ENCODE data around the gene TFAP2A. TPM values are rescaled to one million over a fixed set of nuclear protein-coding genes. Genes with fewer than 3 reads are reported as not detected.

Gene TFAP2A
- polyA plus RNA-seq, 1 donor from 2014 or later = 0.78 TPM

DNA sequence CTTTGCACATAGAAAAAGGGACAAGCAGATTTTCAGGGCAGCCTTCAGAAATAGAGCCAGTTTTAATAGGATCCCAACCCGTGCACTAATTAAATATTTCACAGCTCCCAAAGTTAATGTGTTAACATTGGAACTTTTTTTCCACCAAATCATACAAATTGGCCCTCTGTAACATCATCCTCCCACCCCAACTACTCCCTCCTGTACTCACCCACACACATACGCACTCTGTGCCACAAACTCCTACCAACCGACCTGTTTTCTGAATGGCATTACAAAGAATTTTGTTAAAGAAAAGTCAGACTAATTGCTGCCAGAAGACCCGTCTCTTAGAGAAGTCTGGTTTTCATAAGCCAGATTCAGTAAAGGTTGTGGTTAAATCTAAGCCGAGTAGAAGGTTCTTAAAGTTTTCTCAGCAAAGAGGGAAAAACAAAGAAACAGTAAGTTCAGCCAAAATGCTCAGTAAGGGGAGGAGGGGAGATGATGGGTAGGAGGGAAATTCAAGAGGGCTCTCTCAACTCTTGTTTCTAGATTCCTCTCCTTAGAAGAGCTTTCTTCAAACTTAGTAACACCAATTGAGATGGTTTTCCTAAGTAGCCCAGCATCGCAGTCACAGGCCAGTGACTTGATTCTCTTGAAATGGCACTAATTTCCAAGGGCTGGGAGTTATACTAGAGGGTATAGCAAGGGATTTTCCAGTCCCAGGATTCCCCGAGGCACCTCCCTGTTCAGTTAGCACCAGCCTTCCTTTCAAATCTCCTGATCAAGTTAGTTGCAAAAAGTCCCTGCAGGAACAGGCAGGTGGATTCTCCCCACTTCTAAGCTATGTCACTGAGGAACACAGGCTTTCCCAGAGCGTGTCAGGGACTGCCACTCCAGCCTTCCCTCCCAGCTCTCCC is 27.9 kb downstream of the TFAP2A start:
- no peaks in the 10 kb centered on the region for H3K9me2 ChIP-seq (ENCODE audit: insufficient read depth, low read length)
- H4K20me1 ChIP-seq (ENCODE audit: insufficient read depth) = no peaks in the 10 kb centered on the region
- no peak overlapping the region for H3K4me2 ChIP-seq (ENCODE audit: low read length)
- H3K36me3 ChIP-seq (ENCODE audit: insufficient read depth, low read length) = no peaks in the 10 kb centered on the region
- no peak overlapping the region for H3K4me3 ChIP-seq (ENCODE audit: low read length)
- H3F3A ChIP-seq (ENCODE audit: insufficient read depth, low read length, poor library complexity, severe bottlenecking) = no peaks in the 10 kb centered on the region
- no peak overlapping the region for H2AFZ ChIP-seq (ENCODE audit: low read depth, low read length)
- no peaks in the 10 kb centered on the region for H3K79me2 ChIP-seq (replicated peaks; ENCODE audit: insufficient read depth, low read length)
- TF ChIP-seq MXI1 (conservative IDR thresholded peaks at IDR 0.05; ENCODE audit: poor library complexity, severe bottlenecking) = no peak
- no peaks in the 10 kb centered on the region for H3K9me3 ChIP-seq (ENCODE audit: low read length)
- no peak overlapping the region for H3K27ac ChIP-seq (ENCODE audit: low read length)
- H3K9ac ChIP-seq (ENCODE audit: low read length) = no peak overlapping the region
- H3K27me3 ChIP-seq (ENCODE audit: insufficient read depth, low read depth, low read length) = peaks cover 100% of the 10 kb centered on the region

DNA sequence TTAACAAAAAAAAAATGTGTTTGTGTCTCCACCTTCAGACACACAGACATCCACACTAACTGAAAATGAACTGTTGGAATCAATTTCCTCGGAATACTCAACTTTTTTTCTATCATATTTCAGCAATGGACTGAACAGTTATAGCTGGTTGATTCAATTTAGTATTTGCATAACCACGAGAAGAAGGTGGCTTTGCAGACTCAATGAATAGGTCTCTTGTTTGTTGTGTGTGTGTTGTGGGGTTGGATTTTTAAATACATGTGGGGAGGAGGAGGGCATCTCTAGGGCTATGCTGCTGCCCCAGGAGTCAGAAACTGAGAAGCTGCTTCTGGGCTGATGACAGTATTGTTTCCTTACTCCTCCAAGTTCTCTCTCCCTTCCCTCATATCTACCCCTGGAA is 28.7 kb downstream of the TFAP2A start:
- H3K9me3 ChIP-seq (ENCODE audit: low read length) = no peaks in the 10 kb centered on the region
- H3K79me2 ChIP-seq (replicated peaks; ENCODE audit: insufficient read depth, low read length) = no peaks in the 10 kb centered on the region
- H3K4me2 ChIP-seq (ENCODE audit: low read length) = no peak overlapping the region
- H3K27me3 ChIP-seq (ENCODE audit: insufficient read depth, low read depth, low read length) = peaks cover 100% of the 10 kb centered on the region
- H4K20me1 ChIP-seq (ENCODE audit: insufficient read depth) = no peaks in the 10 kb centered on the region
- H3K9ac ChIP-seq (ENCODE audit: low read length) = no peak overlapping the region
- H3K9me2 ChIP-seq (ENCODE audit: insufficient read depth, low read length) = no peaks in the 10 kb centered on the region
- no peak for TF ChIP-seq POLR2AphosphoS5 (IDR thresholded peaks at IDR 0.05)
- no peak for TF ChIP-seq RAD21 (conservative IDR thresholded peaks at IDR 0.05)
- TF ChIP-seq SMC3 (conservative IDR thresholded peaks at IDR 0.05; ENCODE audit: poor library complexity) = no peak
- no peak for TF ChIP-seq MXI1 (conservative IDR thresholded peaks at IDR 0.05; ENCODE audit: poor library complexity, severe bottlenecking)
- TF ChIP-seq EP300 (conservative IDR thresholded peaks at IDR 0.05; ENCODE audit: poor library complexity, severe bottlenecking) = no peak
- TF ChIP-seq TAF1 (IDR thresholded peaks at IDR 0.05; ENCODE audit: low read depth) = no peak
- TF ChIP-seq, protein P1, sequence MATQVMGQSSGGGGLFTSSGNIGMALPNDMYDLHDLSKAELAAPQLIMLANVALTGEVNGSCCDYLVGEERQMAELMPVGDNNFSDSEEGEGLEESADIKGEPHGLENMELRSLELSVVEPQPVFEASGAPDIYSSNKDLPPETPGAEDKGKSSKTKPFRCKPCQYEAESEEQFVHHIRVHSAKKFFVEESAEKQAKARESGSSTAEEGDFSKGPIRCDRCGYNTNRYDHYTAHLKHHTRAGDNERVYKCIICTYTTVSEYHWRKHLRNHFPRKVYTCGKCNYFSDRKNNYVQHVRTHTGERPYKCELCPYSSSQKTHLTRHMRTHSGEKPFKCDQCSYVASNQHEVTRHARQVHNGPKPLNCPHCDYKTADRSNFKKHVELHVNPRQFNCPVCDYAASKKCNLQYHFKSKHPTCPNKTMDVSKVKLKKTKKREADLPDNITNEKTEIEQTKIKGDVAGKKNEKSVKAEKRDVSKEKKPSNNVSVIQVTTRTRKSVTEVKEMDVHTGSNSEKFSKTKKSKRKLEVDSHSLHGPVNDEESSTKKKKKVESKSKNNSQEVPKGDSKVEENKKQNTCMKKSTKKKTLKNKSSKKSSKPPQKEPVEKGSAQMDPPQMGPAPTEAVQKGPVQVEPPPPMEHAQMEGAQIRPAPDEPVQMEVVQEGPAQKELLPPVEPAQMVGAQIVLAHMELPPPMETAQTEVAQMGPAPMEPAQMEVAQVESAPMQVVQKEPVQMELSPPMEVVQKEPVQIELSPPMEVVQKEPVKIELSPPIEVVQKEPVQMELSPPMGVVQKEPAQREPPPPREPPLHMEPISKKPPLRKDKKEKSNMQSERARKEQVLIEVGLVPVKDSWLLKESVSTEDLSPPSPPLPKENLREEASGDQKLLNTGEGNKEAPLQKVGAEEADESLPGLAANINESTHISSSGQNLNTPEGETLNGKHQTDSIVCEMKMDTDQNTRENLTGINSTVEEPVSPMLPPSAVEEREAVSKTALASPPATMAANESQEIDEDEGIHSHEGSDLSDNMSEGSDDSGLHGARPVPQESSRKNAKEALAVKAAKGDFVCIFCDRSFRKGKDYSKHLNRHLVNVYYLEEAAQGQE (IDR thresholded peaks at IDR 0.05; ENCODE audit: borderline replicate concordance) = no peak
- TF ChIP-seq, protein P2, sequence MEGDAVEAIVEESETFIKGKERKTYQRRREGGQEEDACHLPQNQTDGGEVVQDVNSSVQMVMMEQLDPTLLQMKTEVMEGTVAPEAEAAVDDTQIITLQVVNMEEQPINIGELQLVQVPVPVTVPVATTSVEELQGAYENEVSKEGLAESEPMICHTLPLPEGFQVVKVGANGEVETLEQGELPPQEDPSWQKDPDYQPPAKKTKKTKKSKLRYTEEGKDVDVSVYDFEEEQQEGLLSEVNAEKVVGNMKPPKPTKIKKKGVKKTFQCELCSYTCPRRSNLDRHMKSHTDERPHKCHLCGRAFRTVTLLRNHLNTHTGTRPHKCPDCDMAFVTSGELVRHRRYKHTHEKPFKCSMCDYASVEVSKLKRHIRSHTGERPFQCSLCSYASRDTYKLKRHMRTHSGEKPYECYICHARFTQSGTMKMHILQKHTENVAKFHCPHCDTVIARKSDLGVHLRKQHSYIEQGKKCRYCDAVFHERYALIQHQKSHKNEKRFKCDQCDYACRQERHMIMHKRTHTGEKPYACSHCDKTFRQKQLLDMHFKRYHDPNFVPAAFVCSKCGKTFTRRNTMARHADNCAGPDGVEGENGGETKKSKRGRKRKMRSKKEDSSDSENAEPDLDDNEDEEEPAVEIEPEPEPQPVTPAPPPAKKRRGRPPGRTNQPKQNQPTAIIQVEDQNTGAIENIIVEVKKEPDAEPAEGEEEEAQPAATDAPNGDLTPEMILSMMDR (IDR thresholded peaks at IDR 0.05; ENCODE audit: poor library complexity, severe bottlenecking) = no peak
- TF ChIP-seq EZH2 (IDR thresholded peaks at IDR 0.05; ENCODE audit: borderline replicate concordance, insufficient read depth, low read length, poor library complexity, severe bottlenecking) = no peak
- no peaks in the 10 kb centered on the region for H3F3A ChIP-seq (ENCODE audit: insufficient read depth, low read length, poor library complexity, severe bottlenecking)
- no peak overlapping the region for H2AFZ ChIP-seq (ENCODE audit: low read depth, low read length)
- H3K4me3 ChIP-seq (ENCODE audit: low read length) = no peak overlapping the region
- H3K27ac ChIP-seq (ENCODE audit: low read length) = no peak overlapping the region
- no peaks in the 10 kb centered on the region for H3K36me3 ChIP-seq (ENCODE audit: insufficient read depth, low read length)

Data from neural cell (in vitro differentiated cells).